Measurements from ENCODE around the gene SPRING1. TPM values are rescaled to one million over a fixed set of nuclear protein-coding genes. Genes with fewer than 3 reads are reported as not detected.

Gene SPRING1
- polyA plus RNA-seq, 10 donors: 9.5 to 17.4 (median 12.2) TPM

Other genes with a start within 250 kb of the SPRING1 start
- gene MAP1LC3B2, start 178.7 kb downstream of the SPRING1 start, polyA plus RNA-seq (ENCODE audit: insufficient read length in 10 of 10): 1 to 10 TPM; 3.4 to 8.6 (median 6.6) TPM
- gene RNFT2, start 246 bp upstream of the SPRING1 start, polyA plus RNA-seq (ENCODE audit: insufficient read length in 10 of 10): 1 to 10 TPM; 1.0 to 1.7 (median 1.5) TPM
- under 1 TPM; 0.14 to 0.40 (median 0.28) TPM for gene HRK, start 143.4 kb upstream of the SPRING1 start, polyA plus RNA-seq (ENCODE audit: insufficient read length in 10 of 10)
- gene FBXW8, start 172.9 kb upstream of the SPRING1 start, polyA plus RNA-seq (ENCODE audit: insufficient read length in 10 of 10): 10 to 100 TPM; 10.4 to 16.9 (median 14.1) TPM

Measured in muscle of back (tissue), 10 donors.